Ishikawa (cell line): ENCODE measurements around the gene HDLBP.

Source experiments
- CREB1 ChIP-seq: IDR thresholded peaks from 2 replicates; pipeline ENCODE4 v1.6.1; 2012; ENCODE audit warnings: low read depth
- EP300 ChIP-seq: IDR thresholded peaks from 2 replicates; pipeline ENCODE4 v1.6.1; 2012; ENCODE audit warnings: borderline replicate concordance
- REST ChIP-seq: IDR thresholded peaks from 2 replicates; pipeline ENCODE4 v1.6.1; 2012; ENCODE audit warnings: low read depth, mild to moderate bottlenecking

GRCh38 chr2:241208058-241208457 lies 107.4 kb downstream of the HDLBP start:
- TF ChIP-seq EP300 (no peak), CREB1 (no peak), REST (no peak)
